GM23338 (cell line): ENCODE results near the gene BLACAT1. TPM values are rescaled to one million over a fixed set of nuclear protein-coding genes. Genes with fewer than 3 reads are reported as not detected.

Source experiments
- ATAC-seq: fragments of 200-7000 bp; cut with Tn5 transposase; 3 replicates; pipeline ENCODE4 v1.9.1; 2020
- DNase-seq: peaks from one replicate; pipeline ENCODE4 v3.0.0-alpha.2; 2015; ENCODE audit warnings: low spot score
- H2AFZ ChIP-seq: fragments of 200-600 bp; sonication (generic); 2 replicates; pipeline ENCODE4 v1.8.0; 2016; ENCODE audit warnings: antibody characterized with exemption, mild to moderate bottlenecking, moderate library complexity
- H3F3A ChIP-seq: fragments of 200-600 bp; sonication (generic); replicated peaks from 2 replicates; pipeline ENCODE4 v1.8.0; 2017; ENCODE audit warnings: antibody characterized with exemption, mixed run types, low read depth
- H3K27ac ChIP-seq: fragments of 200-600 bp; sonication (generic); 2 replicates; pipeline ENCODE4 v1.6.1; 2016; ENCODE audit warnings: low read depth
- H3K27me3 ChIP-seq: fragments of 200-600 bp; sonication (generic); 2 replicates; pipeline ENCODE4 v1.8.0; 2016; ENCODE audit warnings: mild to moderate bottlenecking, mixed run types, moderate library complexity; ENCODE audit not compliant: insufficient read depth
- H3K36me3 ChIP-seq: fragments of 200-600 bp; sonication (generic); 2 replicates; pipeline ENCODE4 v1.8.0; 2016; ENCODE audit warnings: mild to moderate bottlenecking; ENCODE audit not compliant: insufficient read depth
- H3K4me1 ChIP-seq: fragments of 200-600 bp; sonication (generic); 2 replicates; pipeline ENCODE4 v1.8.0; 2016; ENCODE audit warnings: mild to moderate bottlenecking, moderate library complexity; ENCODE audit not compliant: insufficient read depth
- H3K4me2 ChIP-seq: fragments of 200-600 bp; sonication (generic); 2 replicates; pipeline ENCODE4 v1.7.1; 2017; ENCODE audit warnings: mixed run types
- H3K4me3 ChIP-seq: fragments of 200-600 bp; sonication (generic); 2 replicates; pipeline ENCODE4 v1.6.1; 2016; ENCODE audit warnings: mixed run types
- H3K79me2 ChIP-seq: fragments of 200-600 bp; sonication (generic); replicated peaks from 2 replicates; pipeline ENCODE4 v1.8.0; 2017; ENCODE audit warnings: mild to moderate bottlenecking; ENCODE audit not compliant: insufficient read depth
- H3K9me2 ChIP-seq: fragments of 200-600 bp; sonication (generic); 2 replicates; pipeline ENCODE4 v1.8.0; 2017; ENCODE audit not compliant: insufficient read depth
- H4K20me1 ChIP-seq: fragments of 200-600 bp; sonication (generic); replicated peaks from 2 replicates; pipeline ENCODE4 v1.8.0; 2017; ENCODE audit warnings: mild to moderate bottlenecking; ENCODE audit not compliant: insufficient read depth
- H3K27ac Mint-ChIP-seq: 2 replicates; pipeline ENCODE4 v1.8.0; 2020; ENCODE audit warnings: inconsistent platforms, mild to moderate bottlenecking, moderate library complexity, mixed read lengths
- H3K27me3 Mint-ChIP-seq: 3 replicates; pipeline ENCODE4 v1.8.0; 2022; ENCODE audit warnings: low read depth, mild to moderate bottlenecking, moderate library complexity, mixed read lengths, inconsistent platforms; ENCODE audit not compliant: insufficient read depth, poor library complexity
- H3K36me3 Mint-ChIP-seq: 3 replicates; pipeline ENCODE4 v1.8.0; 2021; ENCODE audit warnings: low read depth, mild to moderate bottlenecking, inconsistent platforms, moderate library complexity, mixed read lengths
- H3K4me1 Mint-ChIP-seq: 3 replicates; pipeline ENCODE4 v1.8.0; 2020; ENCODE audit warnings: mild to moderate bottlenecking, inconsistent platforms, mixed read lengths
- H3K4me3 Mint-ChIP-seq: 3 replicates; pipeline ENCODE4 v1.8.0; 2021; ENCODE audit warnings: moderate library complexity, mild to moderate bottlenecking, inconsistent platforms, mixed read lengths
- H3K9me3 Mint-ChIP-seq: 3 replicates; pipeline ENCODE4 v1.8.0; 2020; ENCODE audit warnings: moderate library complexity, mild to moderate bottlenecking, inconsistent platforms, mixed read lengths
- CREB1 ChIP-seq: fragments of 250-450 bp; sonication (Bioruptor Pico); IDR thresholded peaks from 2 replicates; pipeline ENCODE4 v1.5.0; 2020; ENCODE audit warnings: low read depth, mild to moderate bottlenecking, moderate library complexity
- CTCF ChIP-seq, 2 experiments: fragments of 200-600 bp in 1 of 2; sonication (generic) in 1 of 2; conservative IDR thresholded peaks; 2 replicates each; pipeline versions ENCODE4 v1.5.1 to v1.6.1; 2016 to 2017; ENCODE audit warnings: antibody characterized with exemption in 2 of 2, low read depth in 2 of 2, mild to moderate bottlenecking in 2 of 2, moderate library complexity in 1 of 2
- ETS1 ChIP-seq: IDR thresholded peaks from 2 replicates; pipeline ENCODE4 v1.6.1; 2016; ENCODE audit warnings: antibody characterized with exemption
- EZH2phosphoT487 ChIP-seq: fragments of 200-600 bp; sonication (generic); IDR thresholded peaks from one replicate; pipeline ENCODE4 v1.8.1; 2018; ENCODE audit warnings: antibody characterized with exemption; ENCODE audit not compliant: unreplicated experiment
- STAT1 ChIP-seq: IDR thresholded peaks from one replicate; pipeline ENCODE4 v1.6.1; 2016; ENCODE audit warnings: antibody characterized with exemption; ENCODE audit not compliant: unreplicated experiment
- ZNF462 ChIP-seq: fragments of 250-450 bp; sonication (Bioruptor Pico); IDR thresholded peaks from 2 replicates; pipeline ENCODE4 v1.5.0; 2020; ENCODE audit warnings: mild to moderate bottlenecking, moderate library complexity
- polyA plus RNA-seq: library from polyadenylated mRNA; unstranded; fragments of >200 nt; fragmentation: Nextera tagmentation; extraction: Ambion mirVana; gene quantifications from 2 replicates; pipeline ENCODE4 v1.2.1, GENCODE V29; 2016
- total RNA-seq: library from RNA; depleted of rRNA; stranded (reverse); fragments of >200 nt; shearing (Covaris generic); gene quantifications from 2 replicates; pipeline ENCODE4 v1.2.3, GENCODE V29; 2014

Gene BLACAT1
- total and polyA plus RNA-seq, 2 experiments from 2014 or later: 1.6 to 6.2 TPM

- TF ChIP-seq CREB1 (CRISPR knock-in tag): no peak
Measured at GRCh38 chr1:205416322-205416721, 39.5 kb downstream of the BLACAT1 start (continued).

- ATAC-seq: no peak
- Histone ChIP-seq H3K27me3 (no peaks in the 10 kb centered on the region), H3K4me3 (no peak overlapping the region), H3K9me2 (no peaks in the 10 kb centered on the region), H3K4me1 (0 out of 2 replicates have a peak, but pooled peaks cover 10% of the 10 kb centered on the region), H3K36me3 (0 out of 2 replicates have a peak, but pooled peaks cover 4% of the 10 kb centered on the region), H3K27ac (no peak overlapping the region), H4K20me1 (no peaks in the 10 kb centered on the region), H3K79me2 (no peaks in the 10 kb centered on the region), H2AFZ (no peak overlapping the region), H3K4me2 (no peak overlapping the region), H3F3A (0 out of 2 replicates have a peak, but pooled peaks cover 2% of the 10 kb centered on the region)
- H3K27ac Mint-ChIP-seq: no peak overlapping the region
- no peak overlapping the region; the same call in 2 of the 3 replicates for H3K4me3 Mint-ChIP-seq
- H3K9me3 Mint-ChIP-seq: peaks cover 21% of the 10 kb centered on the region
- TF ChIP-seq ZNF462 (no peak), ETS1 (no peak), STAT1 (no peak), CREB1 (CRISPR knock-in tag) (no peak), EZH2phosphoT487 (no peak), CTCF (conservative IDR thresholded peaks at IDR 0.05; ENCODE audit: low read depth in 2 of 2) (no peak)
- peaks cover 17% of the 10 kb centered on the region for H3K27me3 Mint-ChIP-seq
- H3K36me3 Mint-ChIP-seq: peaks cover 15% of the 10 kb centered on the region; the same call in 2 of the 3 replicates
- DNase-seq: no peak
- H3K4me1 Mint-ChIP-seq: no peaks in the 10 kb centered on the region; the same call in 1 of the 3 replicates
Measured at GRCh38 chr1:205410581-205411298, 45.1 kb downstream of the BLACAT1 start.
